Measurements from ENCODE around the gene DARS2.

DARS2 gene

GRCh38 chr1:173889885-173890284, 65.4 kb downstream of the DARS2 start:
- H4K20me1 ChIP-seq (ENCODE audit: control insufficient read depth, insufficient read depth, low read depth, low read length): no peaks in the 10 kb centered on the region
- H3K4me1 ChIP-seq (ENCODE audit: control insufficient read depth, low read length): no peaks in the 10 kb centered on the region
- peaks cover 18% of the 10 kb centered on the region for H3K36me3 ChIP-seq (ENCODE audit: control insufficient read depth, low read length)
- no peaks in the 10 kb centered on the region for H3K79me2 ChIP-seq (ENCODE audit: control insufficient read depth, low read length)
- no peaks in the 10 kb centered on the region; the same call in 1 of the 2 replicates for H3K9me2 ChIP-seq (replicated peaks; ENCODE audit: control insufficient read depth, low read length)
- H3K9me3 ChIP-seq (ENCODE audit: control insufficient read depth, insufficient read depth, low read length): no peaks in the 10 kb centered on the region
- H3K27me3 ChIP-seq (ENCODE audit: control insufficient read depth, low read length): no peaks in the 10 kb centered on the region
- H3K27ac ChIP-seq (ENCODE audit: low read depth, low read length): no peak overlapping the region
- H3F3A ChIP-seq (ENCODE audit: control insufficient read depth, insufficient read depth): no peaks in the 10 kb centered on the region
- H3K4me2 ChIP-seq (ENCODE audit: low read length): no peak overlapping the region
- TF ChIP-seq EZH2phosphoT487 (IDR thresholded peaks at IDR 0.05; ENCODE audit: borderline replicate concordance, low read length) (no peak), CTCF (IDR thresholded peaks at IDR 0.05; ENCODE audit: low read depth, low read length, poor library complexity, severe bottlenecking) (no peak)
- no peak overlapping the region for H3K4me3 ChIP-seq (ENCODE audit: low read length)

GRCh38 chr1:173893611-173894010, 69.1 kb downstream of the DARS2 start:
- Histone ChIP-seq H3K27me3 (ENCODE audit: control insufficient read depth, low read length) (no peaks in the 10 kb centered on the region), H3K4me3 (ENCODE audit: low read length) (no peak overlapping the region), H3K27ac (ENCODE audit: low read depth, low read length) (no peak overlapping the region), H4K20me1 (ENCODE audit: control insufficient read depth, insufficient read depth, low read depth, low read length) (no peaks in the 10 kb centered on the region), H3K4me1 (ENCODE audit: control insufficient read depth, low read length) (peaks cover 16% of the 10 kb centered on the region), H3F3A (ENCODE audit: control insufficient read depth, insufficient read depth) (no peaks in the 10 kb centered on the region), H3K4me2 (ENCODE audit: low read length) (no peak overlapping the region), H3K36me3 (ENCODE audit: control insufficient read depth, low read length) (peaks cover 3% of the 10 kb centered on the region; the same call in 1 of the 2 replicates), H3K9me3 (ENCODE audit: control insufficient read depth, insufficient read depth, low read length) (no peaks in the 10 kb centered on the region), H3K79me2 (ENCODE audit: control insufficient read depth, low read length) (no peaks in the 10 kb centered on the region), H3K9me2 (replicated peaks; ENCODE audit: control insufficient read depth, low read length) (no peaks in the 10 kb centered on the region; the same call in 1 of the 2 replicates)
- TF ChIP-seq EZH2phosphoT487 (IDR thresholded peaks at IDR 0.05; ENCODE audit: borderline replicate concordance, low read length) (no peak), CTCF (IDR thresholded peaks at IDR 0.05; ENCODE audit: low read depth, low read length, poor library complexity, severe bottlenecking) (no peak)

GRCh38 chr1:173894189-173894588, 69.7 kb downstream of the DARS2 start:
- H3K4me3 ChIP-seq (ENCODE audit: low read length): no peak overlapping the region
- no peak overlapping the region for H3K4me2 ChIP-seq (ENCODE audit: low read length)
- TF ChIP-seq EZH2phosphoT487 (IDR thresholded peaks at IDR 0.05; ENCODE audit: borderline replicate concordance, low read length) (no peak), CTCF (IDR thresholded peaks at IDR 0.05; ENCODE audit: low read depth, low read length, poor library complexity, severe bottlenecking) (no peak)
- peaks cover under 1% of the 10 kb centered on the region; the same call in 1 of the 2 replicates for H3K36me3 ChIP-seq (ENCODE audit: control insufficient read depth, low read length)
- no peaks in the 10 kb centered on the region for H3K9me3 ChIP-seq (ENCODE audit: control insufficient read depth, insufficient read depth, low read length)
- no peak overlapping the region for H3K27ac ChIP-seq (ENCODE audit: low read depth, low read length)
- no peaks in the 10 kb centered on the region for H4K20me1 ChIP-seq (ENCODE audit: control insufficient read depth, insufficient read depth, low read depth, low read length)
- no peaks in the 10 kb centered on the region for H3K27me3 ChIP-seq (ENCODE audit: control insufficient read depth, low read length)
- H3K4me1 ChIP-seq (ENCODE audit: control insufficient read depth, low read length): peaks cover 16% of the 10 kb centered on the region
- H3F3A ChIP-seq (ENCODE audit: control insufficient read depth, insufficient read depth): no peaks in the 10 kb centered on the region
- H3K79me2 ChIP-seq (ENCODE audit: control insufficient read depth, low read length): no peaks in the 10 kb centered on the region
- no peaks in the 10 kb centered on the region; the same call in 1 of the 2 replicates for H3K9me2 ChIP-seq (replicated peaks; ENCODE audit: control insufficient read depth, low read length)

Data from DOHH2 (cell line).